Measurements from ENCODE around the gene KLHL2. TPM values are rescaled to one million over a fixed set of nuclear protein-coding genes. Genes with fewer than 3 reads are reported as not detected.

The KLHL2 gene
- polyA plus RNA-seq, 3 donors from 2014 or later: 2.6 to 4.0 (median 3.5) TPM

- Mint-ChIP-seq H3K27me3 (ENCODE audit: low read depth in 3 of 3) (peaks cover 0 to 5% (median 0%) of the 10 kb centered on the region in 3 donors), H3K27ac (peak overlapping the region in 2 of 6 donors; percentile 12 to 25), H3K4me1 (peaks cover 13 to 26% of the 10 kb centered on the region in 2 donors), H3K36me3 (peaks cover 4 to 17% (median 15%) of the 10 kb centered on the region in 3 donors), H3K4me3 (no peak overlapping the region), H3K9me3 (no peaks in the 10 kb centered on the region)
- DNase-seq: no peak
Observed at GRCh38 chr4:165293927-165294649, 86.7 kb downstream of the KLHL2 start.

GRCh38 chr4:165294907-165295306 lies 87.5 kb downstream of the KLHL2 start:
- Mint-ChIP-seq H3K27me3 (ENCODE audit: low read depth in 3 of 3) (peaks cover 0 to 5% (median 0%) of the 10 kb centered on the region in 3 donors), H3K36me3 (peaks cover 4 to 23% (median 22%) of the 10 kb centered on the region in 3 donors), H3K27ac (peak overlapping the region in 4 of 6 donors; percentile 0 to 37 (median 24)), H3K9me3 (no peaks in the 10 kb centered on the region), H3K4me1 (peaks cover 13 to 18% of the 10 kb centered on the region in 2 donors), H3K4me3 (peak overlapping the region in 3 of 5 donors; percentile 11 to 12 (median 12))
- DNase-seq: peak; percentile 5 to 11 (median 6)

- H3K27me3 Mint-ChIP-seq (ENCODE audit: low read depth in 3 of 3): peaks cover 0 to 3% (median 0%) of the 10 kb centered on the region in 3 donors
- H3K4me1 Mint-ChIP-seq: peaks cover 19 to 32% of the 10 kb centered on the region in 2 donors
- no peaks in the 10 kb centered on the region for H3K9me3 Mint-ChIP-seq
- peak overlapping the region in 1 of 6 donors; percentile 20 for H3K27ac Mint-ChIP-seq
- no peak for DNase-seq
- H3K36me3 Mint-ChIP-seq: peaks cover 4 to 23% (median 22%) of the 10 kb centered on the region in 3 donors
- no peak overlapping the region for H3K4me3 Mint-ChIP-seq
Observed at GRCh38 chr4:165297626-165298025, 90.3 kb downstream of the KLHL2 start.

DNA sequence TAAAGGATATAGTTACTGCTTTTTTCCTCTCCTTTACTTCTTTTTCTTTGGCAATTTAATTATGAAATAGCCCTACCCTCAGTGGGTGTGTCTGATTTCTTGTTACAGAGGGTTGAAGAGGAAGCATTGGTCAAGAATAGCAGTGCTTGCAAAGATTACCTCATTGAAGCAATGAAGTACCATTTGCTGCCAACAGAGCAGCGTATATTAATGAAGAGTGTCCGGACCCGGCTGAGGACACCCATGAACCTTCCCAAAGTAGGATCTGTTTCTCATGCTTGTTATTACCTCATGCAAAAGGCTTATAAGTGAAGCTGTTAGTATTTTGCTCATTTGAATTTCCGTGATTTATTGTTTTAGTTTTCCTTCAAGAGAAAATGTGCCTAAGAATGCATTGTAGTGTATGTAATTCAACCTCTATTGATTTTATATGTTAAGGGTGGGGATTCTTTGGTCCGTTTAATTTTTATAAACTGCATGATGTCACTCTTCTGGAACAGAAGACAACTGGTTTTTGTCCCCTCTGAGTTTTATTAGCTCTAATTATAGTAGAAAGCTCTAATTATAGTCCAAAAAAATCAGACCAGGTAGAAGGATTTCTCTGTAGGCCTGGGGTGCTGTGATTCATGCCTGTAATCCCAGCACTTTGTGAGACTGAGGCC lies 92.2 kb downstream of the KLHL2 start:
- peaks cover 0 to 2% (median 0%) of the 10 kb centered on the region in 3 donors for H3K27me3 Mint-ChIP-seq (ENCODE audit: low read depth in 3 of 3)
- peaks cover 20 to 31% of the 10 kb centered on the region in 2 donors for H3K4me1 Mint-ChIP-seq
- no peak overlapping the region for H3K4me3 Mint-ChIP-seq
- DNase-seq: no peak
- no peak overlapping the region for H3K27ac Mint-ChIP-seq
- H3K9me3 Mint-ChIP-seq: no peaks in the 10 kb centered on the region
- peaks cover 8 to 29% (median 23%) of the 10 kb centered on the region in 3 donors for H3K36me3 Mint-ChIP-seq

- Mint-ChIP-seq H3K9me3 (no peaks in the 10 kb centered on the region), H3K36me3 (peaks cover 4 to 26% (median 24%) of the 10 kb centered on the region in 3 donors), H3K4me1 (peaks cover 11 to 19% of the 10 kb centered on the region in 2 donors), H3K27ac (peak overlapping the region; percentile 78 to 89 (median 86)), H3K27me3 (ENCODE audit: low read depth in 3 of 3) (peaks cover 0 to 2% (median 0%) of the 10 kb centered on the region in 3 donors), H3K4me3 (peak overlapping the region; percentile 61 to 82 (median 67))
- peak in 2 of 3 donors; percentile 7 to 22 for DNase-seq
Observed at GRCh38 chr4:165301833-165302232, 94.5 kb downstream of the KLHL2 start.

DNA sequence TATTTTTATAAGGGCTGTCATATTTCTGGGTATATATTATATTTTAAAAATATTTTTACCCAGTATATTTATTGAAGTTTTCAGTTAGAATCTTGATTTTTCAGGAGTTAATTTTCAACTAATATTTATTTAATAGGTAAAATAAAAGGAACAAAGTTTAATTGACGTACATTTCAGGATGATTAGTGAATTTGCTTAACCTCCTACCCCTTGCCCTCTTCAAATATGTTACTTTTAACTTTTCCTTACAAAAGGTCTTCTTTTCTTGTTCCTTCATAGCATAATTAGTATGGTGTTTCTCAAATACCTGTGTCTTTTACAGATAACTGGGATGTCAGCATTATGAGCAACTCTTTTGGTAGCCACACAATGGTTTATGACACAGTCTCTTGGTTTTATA lies 95.3 kb downstream of the KLHL2 start:
- peak overlapping the region in 1 of 6 donors; percentile 80 for H3K27ac Mint-ChIP-seq
- peaks cover 4 to 26% (median 20%) of the 10 kb centered on the region in 3 donors for H3K36me3 Mint-ChIP-seq
- peaks cover 0 to under 1% (median 0%) of the 10 kb centered on the region in 3 donors for H3K27me3 Mint-ChIP-seq (ENCODE audit: low read depth in 3 of 3)
- peaks cover 11 to 19% of the 10 kb centered on the region in 2 donors for H3K4me1 Mint-ChIP-seq
- H3K9me3 Mint-ChIP-seq: no peaks in the 10 kb centered on the region
- DNase-seq: no peak
- no peak overlapping the region for H3K4me3 Mint-ChIP-seq

DNA sequence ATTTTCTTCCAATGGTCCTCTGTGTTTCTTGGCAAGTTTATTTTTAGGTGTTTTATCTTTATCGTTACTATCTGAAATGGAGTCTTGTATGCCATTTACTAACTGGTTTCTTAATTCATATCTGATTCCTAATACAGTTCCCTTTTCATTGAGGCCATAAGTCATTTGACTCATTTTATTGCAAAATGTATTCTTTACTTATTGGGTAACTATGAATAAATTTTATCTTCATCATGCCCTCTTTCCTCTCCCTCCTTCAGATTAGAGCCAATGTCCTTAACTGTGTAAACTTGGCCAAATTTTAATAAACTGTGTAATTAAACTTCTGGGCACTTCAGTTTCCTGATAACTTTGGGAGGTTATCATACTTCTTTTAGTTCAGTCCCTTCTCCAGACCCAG lies 100.8 kb downstream of the KLHL2 start:
- Mint-ChIP-seq H3K27me3 (ENCODE audit: low read depth in 3 of 3) (no peaks in the 10 kb centered on the region), H3K4me3 (no peak overlapping the region), H3K4me1 (peaks cover 0 to under 1% of the 10 kb centered on the region in 2 donors), H3K9me3 (no peaks in the 10 kb centered on the region), H3K27ac (no peak overlapping the region), H3K36me3 (peaks cover 20 to 24% (median 21%) of the 10 kb centered on the region in 3 donors)
- DNase-seq: no peak

- Mint-ChIP-seq H3K27me3 (ENCODE audit: low read depth in 3 of 3) (no peaks in the 10 kb centered on the region), H3K9me3 (no peaks in the 10 kb centered on the region), H3K4me1 (no peaks in the 10 kb centered on the region), H3K27ac (no peak overlapping the region), H3K4me3 (no peak overlapping the region), H3K36me3 (peaks cover 20 to 24% (median 21%) of the 10 kb centered on the region in 3 donors)
- no peak for DNase-seq
Observed at GRCh38 chr4:165308606-165309005, 101.2 kb downstream of the KLHL2 start.

DNA sequence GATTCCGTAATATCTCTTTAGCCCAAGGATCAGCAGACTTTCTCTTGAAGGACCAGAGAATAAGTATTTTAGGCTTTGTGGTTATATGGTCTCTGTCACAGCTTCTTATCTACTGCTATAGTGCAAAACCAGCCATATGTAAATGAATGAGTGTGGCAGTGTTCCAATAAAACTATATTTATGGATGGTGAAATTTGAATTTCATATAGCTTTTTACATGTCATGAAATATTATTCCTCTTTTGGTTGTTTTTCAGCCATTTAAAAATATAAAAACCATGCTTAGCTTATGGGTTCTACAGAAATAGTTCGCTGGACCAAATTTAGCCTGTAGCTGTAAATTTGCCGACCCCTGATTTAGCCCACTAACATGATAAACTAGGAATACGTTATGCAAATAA lies 102.1 kb downstream of the KLHL2 start:
- H3K27me3 Mint-ChIP-seq (ENCODE audit: low read depth in 3 of 3): no peaks in the 10 kb centered on the region
- H3K36me3 Mint-ChIP-seq: peaks cover 20 to 32% (median 21%) of the 10 kb centered on the region in 3 donors
- H3K4me1 Mint-ChIP-seq: no peaks in the 10 kb centered on the region
- no peak for DNase-seq
- no peak overlapping the region for H3K4me3 Mint-ChIP-seq
- H3K27ac Mint-ChIP-seq: no peak overlapping the region
- no peaks in the 10 kb centered on the region for H3K9me3 Mint-ChIP-seq

DNA sequence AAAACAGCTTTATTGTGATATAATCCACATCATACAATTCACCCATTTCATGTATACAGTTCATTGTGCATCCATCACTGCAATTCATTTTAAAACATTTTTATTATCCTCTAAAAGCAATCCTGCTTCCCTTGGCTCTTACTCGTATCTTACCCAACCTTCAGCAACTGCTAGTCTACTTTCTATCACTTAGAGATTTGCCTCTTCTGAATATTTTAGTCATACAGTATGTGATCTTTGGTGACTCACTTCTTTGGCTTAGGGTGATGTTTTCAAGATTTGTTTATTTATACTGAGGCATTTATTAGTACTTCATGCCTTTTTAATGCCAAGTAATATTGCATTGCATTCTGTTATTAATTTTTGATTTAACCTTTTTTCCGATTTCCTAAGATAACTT lies 105.1 kb downstream of the KLHL2 start:
- H3K4me1 Mint-ChIP-seq: no peaks in the 10 kb centered on the region
- no peak for DNase-seq
- no peak overlapping the region for H3K27ac Mint-ChIP-seq
- H3K4me3 Mint-ChIP-seq: no peak overlapping the region
- H3K27me3 Mint-ChIP-seq (ENCODE audit: low read depth in 3 of 3): no peaks in the 10 kb centered on the region
- no peaks in the 10 kb centered on the region for H3K9me3 Mint-ChIP-seq
- peaks cover 16 to 26% (median 20%) of the 10 kb centered on the region in 3 donors for H3K36me3 Mint-ChIP-seq

DNA sequence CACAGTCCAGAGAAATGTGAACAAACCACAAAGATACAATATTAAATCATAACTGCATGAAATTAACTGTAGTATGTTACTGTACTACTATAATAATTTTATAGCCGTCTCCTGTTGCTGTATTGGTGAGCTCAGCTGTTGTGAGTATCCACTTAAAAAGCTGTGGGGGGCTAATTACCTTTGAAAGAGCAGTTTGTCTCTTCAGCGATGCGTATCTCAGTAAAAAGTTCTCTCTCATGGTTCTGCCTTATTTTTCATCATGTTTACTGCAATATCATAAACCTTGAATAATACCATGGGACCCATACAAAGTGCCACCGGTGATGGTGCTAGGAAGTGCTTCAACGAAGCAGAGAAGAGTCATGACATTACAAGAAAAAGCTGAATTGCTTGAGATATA lies 111.7 kb downstream of the KLHL2 start:
- H3K27me3 Mint-ChIP-seq (ENCODE audit: low read depth in 3 of 3): peaks cover 0 to 4% (median 0%) of the 10 kb centered on the region in 3 donors
- H3K4me1 Mint-ChIP-seq: no peaks in the 10 kb centered on the region
- no peak overlapping the region for H3K4me3 Mint-ChIP-seq
- no peak overlapping the region for H3K27ac Mint-ChIP-seq
- no peak for DNase-seq
- H3K36me3 Mint-ChIP-seq: peaks cover 5 to 12% (median 7%) of the 10 kb centered on the region in 3 donors
- no peaks in the 10 kb centered on the region for H3K9me3 Mint-ChIP-seq

GRCh38 chr4:165319509-165319908 lies 112.1 kb downstream of the KLHL2 start:
- Mint-ChIP-seq H3K4me3 (no peak overlapping the region), H3K27me3 (ENCODE audit: low read depth in 3 of 3) (peaks cover 0 to 4% (median 0%) of the 10 kb centered on the region in 3 donors), H3K36me3 (peaks cover 3 to 7% (median 4%) of the 10 kb centered on the region in 3 donors), H3K27ac (no peak overlapping the region), H3K4me1 (no peaks in the 10 kb centered on the region), H3K9me3 (no peaks in the 10 kb centered on the region)
- DNase-seq: no peak

DNA sequence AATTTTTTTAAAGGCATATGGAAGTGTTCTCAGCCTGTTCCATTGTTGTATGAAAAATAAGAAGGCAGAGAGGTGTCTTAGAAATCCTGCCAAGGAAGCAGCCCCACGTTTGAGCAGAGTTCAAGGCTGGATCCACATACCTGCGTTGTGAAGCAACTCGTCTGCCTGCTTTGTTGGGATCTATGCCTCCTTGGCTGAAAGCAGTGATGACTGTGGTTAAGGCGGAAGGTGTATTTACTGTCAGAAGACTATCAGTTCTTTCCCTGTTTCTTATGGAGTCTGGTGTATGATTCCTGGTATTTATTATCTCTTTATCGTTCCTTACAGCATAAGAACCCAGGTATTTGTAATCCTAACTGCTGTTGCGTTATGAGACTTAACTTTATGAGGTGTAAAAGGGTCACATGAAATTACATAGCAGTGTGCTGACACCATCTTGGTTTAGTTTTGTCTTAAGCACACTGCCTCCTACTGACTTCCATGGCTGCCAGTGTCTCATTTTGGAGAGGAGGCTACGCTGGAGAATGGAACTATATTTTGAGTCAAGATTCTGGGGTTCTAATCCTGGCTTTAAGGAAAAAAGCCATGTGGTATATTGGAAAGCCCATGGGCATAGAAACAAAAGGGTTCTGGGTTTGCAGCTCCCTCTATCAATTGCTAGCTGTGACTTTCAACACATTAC lies 117.0 kb downstream of the KLHL2 start:
- no peak overlapping the region for H3K4me3 Mint-ChIP-seq
- no peak for DNase-seq
- H3K4me1 Mint-ChIP-seq: peaks cover 0 to 11% of the 10 kb centered on the region in 2 donors
- peaks cover 0 to 4% (median 1%) of the 10 kb centered on the region in 3 donors for H3K27me3 Mint-ChIP-seq (ENCODE audit: low read depth in 3 of 3)
- H3K27ac Mint-ChIP-seq: peak overlapping the region in 1 of 6 donors; percentile 20
- H3K36me3 Mint-ChIP-seq: peaks cover 0 to 7% (median 0%) of the 10 kb centered on the region in 3 donors
- H3K9me3 Mint-ChIP-seq: no peaks in the 10 kb centered on the region

Measured in immature natural killer cell (primary cell).